ENCODE data around the gene UBE3A.

UBE3A gene

DNA sequence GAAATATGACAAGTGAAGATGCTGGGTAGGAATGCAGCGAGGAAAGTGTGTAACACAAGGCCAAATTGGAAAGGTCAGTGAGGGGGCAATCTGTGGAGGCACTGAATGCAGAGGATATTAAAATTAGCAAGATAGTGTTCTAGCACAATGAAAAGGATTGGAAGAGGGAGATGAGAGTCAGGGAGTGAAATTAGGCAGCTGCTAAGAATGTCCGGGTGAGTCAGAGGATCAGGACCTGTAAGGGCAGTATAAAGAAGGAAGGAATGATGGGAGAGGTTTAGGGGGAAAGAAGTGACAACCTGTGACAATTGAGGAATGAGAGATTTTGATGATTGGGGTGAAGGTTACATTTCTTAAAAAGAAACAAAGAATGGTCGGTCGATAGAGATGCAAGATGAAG is 103.5 kb downstream of the UBE3A start:
- no peak overlapping the region for H3K4me3 ChIP-seq (ENCODE audit: control insufficient read depth, low read depth, low read length)
- TF ChIP-seq CTCF (conservative IDR thresholded peaks at IDR 0.05; ENCODE audit: control insufficient read depth, insufficient read depth, low read depth, low read length): no peak
- no peak for DNase-seq (ENCODE audit: low read depth)

GRCh38 chr15:25333049-25333448 is 105.8 kb downstream of the UBE3A start:
- no peak for TF ChIP-seq CTCF (conservative IDR thresholded peaks at IDR 0.05; ENCODE audit: control insufficient read depth, insufficient read depth, low read depth, low read length)
- DNase-seq (ENCODE audit: low read depth): no peak

GRCh38 chr15:25332306-25332705 is 106.5 kb downstream of the UBE3A start:
- no peak for TF ChIP-seq CTCF (conservative IDR thresholded peaks at IDR 0.05; ENCODE audit: control insufficient read depth, insufficient read depth, low read depth, low read length)
- H3K4me3 ChIP-seq (ENCODE audit: control insufficient read depth, low read depth, low read length): no peak overlapping the region
- DNase-seq (ENCODE audit: low read depth): no peak

More at GRCh38 chr15:25333049-25333448, 105.8 kb downstream of the UBE3A start:
- H3K4me3 ChIP-seq (ENCODE audit: control insufficient read depth, low read depth, low read length): no peak overlapping the region

DNA sequence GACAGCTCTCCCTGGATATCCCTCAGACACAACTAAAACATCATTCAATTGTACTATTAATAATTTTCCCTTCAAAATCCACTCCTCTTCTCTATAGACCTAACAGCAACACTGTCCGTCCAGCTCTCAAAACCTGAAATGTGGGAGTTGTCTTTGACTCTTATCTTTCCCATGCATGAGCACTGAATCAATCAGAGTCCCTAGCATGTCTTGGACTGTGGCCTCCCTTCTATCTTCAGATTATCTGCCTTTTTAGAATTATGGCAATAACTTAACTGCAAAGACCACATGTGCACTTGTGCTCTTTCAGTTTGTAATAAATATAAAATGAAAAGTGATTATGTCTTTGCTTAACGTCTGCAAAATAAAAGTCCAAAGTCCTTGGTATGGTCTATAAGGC is 107.0 kb downstream of the UBE3A start:
- TF ChIP-seq CTCF (conservative IDR thresholded peaks at IDR 0.05; ENCODE audit: control insufficient read depth, insufficient read depth, low read depth, low read length): no peak
- DNase-seq (ENCODE audit: low read depth): no peak
- no peak overlapping the region for H3K4me3 ChIP-seq (ENCODE audit: control insufficient read depth, low read depth, low read length)

DNA sequence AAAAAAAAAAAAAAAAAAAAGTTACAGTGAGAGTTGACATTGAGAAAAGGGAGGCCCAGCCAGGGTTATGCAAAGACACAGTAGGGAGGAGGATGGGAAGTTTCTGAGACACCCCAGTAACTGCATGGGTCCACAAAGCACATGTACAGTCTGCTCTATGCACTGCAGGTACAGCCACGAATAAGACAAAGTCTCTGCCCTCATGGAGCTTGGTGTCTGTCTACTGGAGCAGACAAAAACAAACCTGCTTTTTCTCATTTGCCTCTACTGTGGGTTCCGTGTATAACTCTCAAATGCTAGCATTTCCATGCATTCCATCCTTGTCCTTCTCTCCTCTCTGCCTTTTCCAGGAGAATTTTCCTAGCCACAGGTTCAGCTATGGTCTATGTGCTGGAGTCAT is 107.4 kb downstream of the UBE3A start:
- no peak for DNase-seq (ENCODE audit: low read depth)
- no peak for TF ChIP-seq CTCF (conservative IDR thresholded peaks at IDR 0.05; ENCODE audit: control insufficient read depth, insufficient read depth, low read depth, low read length)
- no peak overlapping the region for H3K4me3 ChIP-seq (ENCODE audit: control insufficient read depth, low read depth, low read length)

GRCh38 chr15:25329696-25330095 is 109.1 kb downstream of the UBE3A start:
- TF ChIP-seq CTCF (conservative IDR thresholded peaks at IDR 0.05; ENCODE audit: control insufficient read depth, insufficient read depth, low read depth, low read length): no peak
- H3K4me3 ChIP-seq (ENCODE audit: control insufficient read depth, low read depth, low read length): no peak overlapping the region
- no peak for DNase-seq (ENCODE audit: low read depth)

GRCh38 chr15:25327686-25328085 is 111.1 kb downstream of the UBE3A start:
- H3K4me3 ChIP-seq (ENCODE audit: control insufficient read depth, low read depth, low read length): no peak overlapping the region
- DNase-seq (ENCODE audit: low read depth): no peak
- no peak for TF ChIP-seq CTCF (conservative IDR thresholded peaks at IDR 0.05; ENCODE audit: control insufficient read depth, insufficient read depth, low read depth, low read length)

Data from fibroblast of mammary gland (primary cell).